GM23338 (cell line): ENCODE results near the gene ERCC5. TPM values are rescaled to one million over a fixed set of nuclear protein-coding genes. Genes with fewer than 3 reads are reported as not detected.

Experiments used
- ATAC-seq: fragments of 200-7000 bp; cut with Tn5 transposase; 3 replicates; pipeline ENCODE4 v1.9.1; 2020
- DNase-seq: peaks from one replicate; pipeline ENCODE4 v3.0.0-alpha.2; 2015; ENCODE audit warnings: low spot score
- H2AFZ ChIP-seq: fragments of 200-600 bp; sonication (generic); 2 replicates; pipeline ENCODE4 v1.8.0; 2016; ENCODE audit warnings: antibody characterized with exemption, mild to moderate bottlenecking, moderate library complexity
- H3F3A ChIP-seq: fragments of 200-600 bp; sonication (generic); replicated peaks from 2 replicates; pipeline ENCODE4 v1.8.0; 2017; ENCODE audit warnings: antibody characterized with exemption, mixed run types, low read depth
- H3K27ac ChIP-seq: fragments of 200-600 bp; sonication (generic); 2 replicates; pipeline ENCODE4 v1.6.1; 2016; ENCODE audit warnings: low read depth
- H3K27me3 ChIP-seq: fragments of 200-600 bp; sonication (generic); 2 replicates; pipeline ENCODE4 v1.8.0; 2016; ENCODE audit warnings: mild to moderate bottlenecking, mixed run types, moderate library complexity; ENCODE audit not compliant: insufficient read depth
- H3K36me3 ChIP-seq: fragments of 200-600 bp; sonication (generic); 2 replicates; pipeline ENCODE4 v1.8.0; 2016; ENCODE audit warnings: mild to moderate bottlenecking; ENCODE audit not compliant: insufficient read depth
- H3K4me1 ChIP-seq: fragments of 200-600 bp; sonication (generic); 2 replicates; pipeline ENCODE4 v1.8.0; 2016; ENCODE audit warnings: mild to moderate bottlenecking, moderate library complexity; ENCODE audit not compliant: insufficient read depth
- H3K4me2 ChIP-seq: fragments of 200-600 bp; sonication (generic); 2 replicates; pipeline ENCODE4 v1.7.1; 2017; ENCODE audit warnings: mixed run types
- H3K4me3 ChIP-seq: fragments of 200-600 bp; sonication (generic); 2 replicates; pipeline ENCODE4 v1.6.1; 2016; ENCODE audit warnings: mixed run types
- H3K79me2 ChIP-seq: fragments of 200-600 bp; sonication (generic); replicated peaks from 2 replicates; pipeline ENCODE4 v1.8.0; 2017; ENCODE audit warnings: mild to moderate bottlenecking; ENCODE audit not compliant: insufficient read depth
- H3K9me2 ChIP-seq: fragments of 200-600 bp; sonication (generic); 2 replicates; pipeline ENCODE4 v1.8.0; 2017; ENCODE audit not compliant: insufficient read depth
- H4K20me1 ChIP-seq: fragments of 200-600 bp; sonication (generic); replicated peaks from 2 replicates; pipeline ENCODE4 v1.8.0; 2017; ENCODE audit warnings: mild to moderate bottlenecking; ENCODE audit not compliant: insufficient read depth
- H3K27ac Mint-ChIP-seq: 2 replicates; pipeline ENCODE4 v1.8.0; 2020; ENCODE audit warnings: inconsistent platforms, mild to moderate bottlenecking, moderate library complexity, mixed read lengths
- H3K27me3 Mint-ChIP-seq: 3 replicates; pipeline ENCODE4 v1.8.0; 2022; ENCODE audit warnings: low read depth, mild to moderate bottlenecking, moderate library complexity, mixed read lengths, inconsistent platforms; ENCODE audit not compliant: insufficient read depth, poor library complexity
- H3K36me3 Mint-ChIP-seq: 3 replicates; pipeline ENCODE4 v1.8.0; 2021; ENCODE audit warnings: low read depth, mild to moderate bottlenecking, inconsistent platforms, moderate library complexity, mixed read lengths
- H3K4me1 Mint-ChIP-seq: 3 replicates; pipeline ENCODE4 v1.8.0; 2020; ENCODE audit warnings: mild to moderate bottlenecking, inconsistent platforms, mixed read lengths
- H3K4me3 Mint-ChIP-seq: 3 replicates; pipeline ENCODE4 v1.8.0; 2021; ENCODE audit warnings: moderate library complexity, mild to moderate bottlenecking, inconsistent platforms, mixed read lengths
- H3K9me3 Mint-ChIP-seq: 3 replicates; pipeline ENCODE4 v1.8.0; 2020; ENCODE audit warnings: moderate library complexity, mild to moderate bottlenecking, inconsistent platforms, mixed read lengths
- CREB1 ChIP-seq: fragments of 250-450 bp; sonication (Bioruptor Pico); IDR thresholded peaks from 2 replicates; pipeline ENCODE4 v1.5.0; 2020; ENCODE audit warnings: low read depth, mild to moderate bottlenecking, moderate library complexity
- CTCF ChIP-seq, 2 experiments: fragments of 200-600 bp in 1 of 2; sonication (generic) in 1 of 2; conservative IDR thresholded peaks; 2 replicates each; pipeline versions ENCODE4 v1.5.1 to v1.6.1; 2016 to 2017; ENCODE audit warnings: antibody characterized with exemption in 2 of 2, low read depth in 2 of 2, mild to moderate bottlenecking in 2 of 2, moderate library complexity in 1 of 2
- ETS1 ChIP-seq: IDR thresholded peaks from 2 replicates; pipeline ENCODE4 v1.6.1; 2016; ENCODE audit warnings: antibody characterized with exemption
- EZH2 ChIP-seq: fragments of 200-600 bp; sonication (generic); IDR thresholded peaks from one replicate; pipeline ENCODE4 v1.8.0; 2017; ENCODE audit warnings: antibody characterized with exemption, mild to moderate bottlenecking, low read depth; ENCODE audit not compliant: unreplicated experiment
- EZH2phosphoT487 ChIP-seq: fragments of 200-600 bp; sonication (generic); IDR thresholded peaks from one replicate; pipeline ENCODE4 v1.8.1; 2018; ENCODE audit warnings: antibody characterized with exemption; ENCODE audit not compliant: unreplicated experiment
- JUNB ChIP-seq: IDR thresholded peaks from one replicate; pipeline ENCODE4 v1.6.1; 2016; ENCODE audit warnings: antibody characterized with exemption; ENCODE audit not compliant: unreplicated experiment
- NANOG ChIP-seq: IDR thresholded peaks from 2 replicates; pipeline ENCODE4 v1.6.1; 2016; ENCODE audit warnings: antibody characterized with exemption, borderline replicate concordance
- POLR2AphosphoS5 ChIP-seq: IDR thresholded peaks from 2 replicates; pipeline ENCODE4 v1.6.1; 2016; ENCODE audit warnings: antibody characterized with exemption, low read depth
- REST ChIP-seq: IDR thresholded peaks from one replicate; pipeline ENCODE4 v1.6.1; 2018; ENCODE audit warnings: antibody characterized with exemption; ENCODE audit not compliant: unreplicated experiment
- STAT1 ChIP-seq: IDR thresholded peaks from one replicate; pipeline ENCODE4 v1.6.1; 2016; ENCODE audit warnings: antibody characterized with exemption; ENCODE audit not compliant: unreplicated experiment
- ZNF114 ChIP-seq: fragments of 250-450 bp; sonication (Bioruptor Pico); IDR thresholded peaks from 2 replicates; pipeline ENCODE4 v1.5.0; 2020; ENCODE audit warnings: mild to moderate bottlenecking, moderate library complexity
- ZNF331 ChIP-seq: fragments of 250-450 bp; sonication (Bioruptor Pico); IDR thresholded peaks from 2 replicates; pipeline ENCODE4 v1.5.0; 2020; ENCODE audit warnings: low read depth, mild to moderate bottlenecking, moderate library complexity
- ZNF462 ChIP-seq: fragments of 250-450 bp; sonication (Bioruptor Pico); IDR thresholded peaks from 2 replicates; pipeline ENCODE4 v1.5.0; 2020; ENCODE audit warnings: mild to moderate bottlenecking, moderate library complexity
- polyA plus RNA-seq: library from polyadenylated mRNA; unstranded; fragments of >200 nt; fragmentation: Nextera tagmentation; extraction: Ambion mirVana; gene quantifications from 2 replicates; pipeline ENCODE4 v1.2.1, GENCODE V29; 2016
- total RNA-seq: library from RNA; depleted of rRNA; stranded (reverse); fragments of >200 nt; shearing (Covaris generic); gene quantifications from 2 replicates; pipeline ENCODE4 v1.2.3, GENCODE V29; 2014

Gene ERCC5
- total and polyA plus RNA-seq, 2 experiments from 2014 or later = 25.4 to 26.2 TPM

GRCh38 chr13:102907016-102907756 is 61.4 kb downstream of the ERCC5 start:
- H3K9me3 Mint-ChIP-seq = no peaks in the 10 kb centered on the region
- no peaks in the 10 kb centered on the region for H3K27me3 Mint-ChIP-seq
- H2AFZ ChIP-seq = no peak overlapping the region
- no peaks in the 10 kb centered on the region for H3K9me2 ChIP-seq
- H4K20me1 ChIP-seq = no peaks in the 10 kb centered on the region
- H3F3A ChIP-seq = no peaks in the 10 kb centered on the region
- no peak overlapping the region for H3K4me3 ChIP-seq
- no peak overlapping the region for H3K27ac ChIP-seq
- no peaks in the 10 kb centered on the region for H3K27me3 ChIP-seq
- DNase-seq = no peak
- H3K36me3 Mint-ChIP-seq = no peaks in the 10 kb centered on the region
- H3K4me1 ChIP-seq = 0 out of 2 replicates have a peak, but pooled peaks cover 5% of the 10 kb centered on the region
- H3K27ac Mint-ChIP-seq = no peak overlapping the region
- no peaks in the 10 kb centered on the region for H3K36me3 ChIP-seq
- H3K4me3 Mint-ChIP-seq = no peak overlapping the region
- H3K4me2 ChIP-seq = no peak overlapping the region
- ATAC-seq = no peak
- H3K79me2 ChIP-seq = no peaks in the 10 kb centered on the region
- no peak for TF ChIP-seq ZNF462
- no peak for TF ChIP-seq JUNB
- no peak for TF ChIP-seq REST
- no peak for TF ChIP-seq EZH2
- TF ChIP-seq EZH2phosphoT487 = no peak
- no peak for TF ChIP-seq ZNF331 (CRISPR knock-in tag)
- no peak for TF ChIP-seq POLR2AphosphoS5
- TF ChIP-seq ETS1 = no peak
- no peak for TF ChIP-seq NANOG
- no peak for TF ChIP-seq CTCF (conservative IDR thresholded peaks at IDR 0.05; ENCODE audit: low read depth in 2 of 2)
- TF ChIP-seq CREB1 = no peak
- no peak for TF ChIP-seq STAT1
- no peak for TF ChIP-seq ZNF114 (CRISPR knock-in tag)
- H3K4me1 Mint-ChIP-seq = peaks cover 12% of the 10 kb centered on the region
